ENCODE measurements around the gene SEMA5B. TPM values are rescaled to one million over a fixed set of nuclear protein-coding genes. Genes with fewer than 3 reads are reported as not detected.

The SEMA5B gene
- total and polyA plus RNA-seq, 2 donors (not counting 3 experiments of a cell fraction or from before 2014, with no cell fraction given) = 0.07 TPM; not detected in 1

GRCh38 chr3:123044981-123045763, 17.6 kb upstream of the SEMA5B start:
- no TSS peak for BruUV-seq (replicated peaks)
- H3K4me3 ChIP-seq (replicated peaks in 1 of 3; ENCODE audit: insufficient read depth in 1 of 3, low read depth in 1 of 3, low read length in 3 of 3) = no peak overlapping the region
- DNase-seq (ENCODE audit: low read depth, low spot score) (no peak), FAIRE-seq (no peak)
- dilution Hi-C loops (cut with MboI; ENCODE audit: extremely low pct_ligation_motif_present, low sequenced_read_pairs) = no loop called here
- H3K27me3 ChIP-seq (ENCODE audit: control insufficient read depth in 2 of 2, insufficient read depth in 2 of 2, low read length in 2 of 2) = peaks cover 10 to 15% of the 10 kb centered on the region in 2 experiments
- intact Hi-C loops (cut with micrococcal nuclease) = loop anchor here (5.0 kb wide), 1 partner anchor 212 kb away; no protein-coding TSS in a partner anchor
- no peak overlapping the region for H3K4me2 ChIP-seq (ENCODE audit: insufficient read depth, low read length)
- no peaks in the 10 kb centered on the region for H3K79me2 ChIP-seq (ENCODE audit: control insufficient read depth, insufficient read depth, low read length)
- no peaks in the 10 kb centered on the region for H4K20me1 ChIP-seq (replicated peaks; ENCODE audit: control insufficient read depth, extremely low read depth, insufficient read depth, low read length)
- no peak for TF ChIP-seq EZH2 (IDR thresholded peaks at IDR 0.05; ENCODE audit: borderline replicate concordance, low read depth, low read length, severe bottlenecking)
- no peak for TF ChIP-seq MAX (IDR thresholded peaks at IDR 0.05; ENCODE audit: insufficient read depth, insufficient read length)
- no peak for TF ChIP-seq MYC (IDR thresholded peaks at IDR 0.05; ENCODE audit: low read depth, low read length)
- no peak for TF ChIP-seq JUN (IDR thresholded peaks at IDR 0.05; ENCODE audit: borderline replicate concordance, insufficient read depth, insufficient read length, low read depth)
- no peak for TF ChIP-seq POLR2A (IDR thresholded peaks at IDR 0.05; ENCODE audit: low read depth, low read length)
- no peak for TF ChIP-seq GATA2 (IDR thresholded peaks at IDR 0.05; ENCODE audit: insufficient read depth, insufficient read length, low read depth, low read length)
- no peak for TF ChIP-seq FOS (IDR thresholded peaks at IDR 0.05; ENCODE audit: borderline replicate concordance, insufficient read depth, low read length)
- H2AFZ ChIP-seq (ENCODE audit: low read depth, low read length) = no peak overlapping the region
- H3K36me3 ChIP-seq (ENCODE audit: control insufficient read depth in 2 of 2, extremely low read depth in 1 of 2, insufficient read depth in 2 of 2, low read length in 2 of 2) = no peaks in the 10 kb centered on the region
- H3K9me3 ChIP-seq (replicated peaks; ENCODE audit: control insufficient read depth, insufficient read depth, low read length) = no peaks in the 10 kb centered on the region
- CTCF ChIA-PET = interaction anchor here (1.2 to 2.0 kb wide), 7 partner anchors 13 to 51 kb away, joined by 3 to 9 read pairs (median 5); partner anchors contain the start of genes PDIA5 and SEMA5B
- POLR2A ChIA-PET = no interaction called here
- H3K9me1 ChIP-seq (replicated peaks; ENCODE audit: control insufficient read depth, extremely low read depth, insufficient read depth, low read length) = no peaks in the 10 kb centered on the region
- H3K4me1 ChIP-seq (ENCODE audit: control insufficient read depth, extremely low read depth, insufficient read depth, low read length) = peaks cover 3% of the 10 kb centered on the region
- H3K27ac ChIP-seq (ENCODE audit: insufficient read depth, low read depth, low read length) = no peak overlapping the region
- H3K9ac ChIP-seq (replicated peaks; ENCODE audit: extremely low read depth, insufficient read depth, low read length) = no peak overlapping the region

- BruUV-seq (replicated peaks) = no TSS peak
- FAIRE-seq = no peak
Measured at GRCh38 chr3:123042413-123042812, 14.8 kb upstream of the SEMA5B start.

More at GRCh38 chr3:123042413-123042812, 14.8 kb upstream of the SEMA5B start:
- Histone ChIP-seq H4K20me1 (replicated peaks; ENCODE audit: control insufficient read depth, extremely low read depth, insufficient read depth, low read length) (no peaks in the 10 kb centered on the region), H3K79me2 (ENCODE audit: control insufficient read depth, insufficient read depth, low read length) (no peaks in the 10 kb centered on the region), H3K27me3 (ENCODE audit: control insufficient read depth in 2 of 2, insufficient read depth in 2 of 2, low read length in 2 of 2) (peaks cover 27 to 28% of the 10 kb centered on the region in 2 experiments), H3K4me1 (ENCODE audit: control insufficient read depth, extremely low read depth, insufficient read depth, low read length) (peaks cover 3% of the 10 kb centered on the region), H3K27ac (ENCODE audit: insufficient read depth, low read depth, low read length) (no peak overlapping the region), H3K36me3 (ENCODE audit: control insufficient read depth in 2 of 2, extremely low read depth in 1 of 2, insufficient read depth in 2 of 2, low read length in 2 of 2) (no peaks in the 10 kb centered on the region), H3K4me3 (replicated peaks in 1 of 3; ENCODE audit: insufficient read depth in 1 of 3, low read depth in 1 of 3, low read length in 3 of 3) (no peak overlapping the region), H3K9me1 (replicated peaks; ENCODE audit: control insufficient read depth, extremely low read depth, insufficient read depth, low read length) (no peaks in the 10 kb centered on the region), H3K4me2 (ENCODE audit: insufficient read depth, low read length) (no peak overlapping the region), H3K9me3 (replicated peaks; ENCODE audit: control insufficient read depth, insufficient read depth, low read length) (no peaks in the 10 kb centered on the region), H2AFZ (ENCODE audit: low read depth, low read length) (no peak overlapping the region), H3K9ac (replicated peaks; ENCODE audit: extremely low read depth, insufficient read depth, low read length) (no peak overlapping the region)
- no peak for DNase-seq (ENCODE audit: low read depth, low spot score)
- ChIA-PET CTCF (no interaction called here), POLR2A (no interaction called here)
- intact Hi-C loops (cut with micrococcal nuclease) (no loop called here), dilution Hi-C loops (cut with MboI; ENCODE audit: extremely low pct_ligation_motif_present, low sequenced_read_pairs) (no loop called here)
- TF ChIP-seq GATA2 (IDR thresholded peaks at IDR 0.05; ENCODE audit: insufficient read depth, insufficient read length, low read depth, low read length) (no peak), POLR2A (IDR thresholded peaks at IDR 0.05; ENCODE audit: low read depth, low read length) (no peak), CTCF (IDR thresholded peaks at IDR 0.05; ENCODE audit: extremely low read depth in 1 of 2, insufficient read depth in 1 of 2, low read depth in 1 of 2, low read length in 2 of 2) (no peak), MYC (IDR thresholded peaks at IDR 0.05; ENCODE audit: low read depth, low read length) (no peak), FOS (IDR thresholded peaks at IDR 0.05; ENCODE audit: borderline replicate concordance, insufficient read depth, low read length) (no peak), JUN (IDR thresholded peaks at IDR 0.05; ENCODE audit: borderline replicate concordance, insufficient read depth, insufficient read length, low read depth) (no peak), POLR2AphosphoS5 (IDR thresholded peaks at IDR 0.05; ENCODE audit: insufficient read depth, low read depth, low read length) (no peak), EZH2 (IDR thresholded peaks at IDR 0.05; ENCODE audit: borderline replicate concordance, low read depth, low read length, severe bottlenecking) (no peak), MAX (IDR thresholded peaks at IDR 0.05; ENCODE audit: insufficient read depth, insufficient read length) (no peak)

Data from endothelial cell of umbilical vein (primary cell).